Activated T-cell treated with anti-CD3 and anti-CD28 coated beads, Interleukin-2, amount 50 U/mL, for 72 hours (primary cell): Measurements from ENCODE around the gene VPS33B. TPM values are rescaled to one million over a fixed set of nuclear protein-coding genes. Genes with fewer than 3 reads are reported as not detected.

Experiments
- ATAC-seq, 2 donors: fragments of 150-1000 bp; cut with Tn5 transposase; replicated peaks in 1 of 2; 2 replicates each; pipeline ENCODE4 v1.10.0; 2021; ENCODE audit warnings: moderate library complexity in 2 of 2, mild to moderate bottlenecking in 1 of 2
- DNase-seq, 2 donors: peaks; one replicate each; pipeline ENCODE4 v3.0.0; 2021 to 2022; ENCODE audit warnings: mixed read lengths in 1 of 2
- H3K27ac Mint-ChIP-seq: one replicate; pipeline ENCODE4 v1.8.0; 2022; ENCODE audit warnings: mild to moderate bottlenecking, moderate library complexity, mixed read lengths
- H3K27me3 Mint-ChIP-seq: one replicate; pipeline ENCODE4 v1.8.0; 2022; ENCODE audit warnings: low read depth, mixed read lengths
- H3K36me3 Mint-ChIP-seq, 2 donors: one replicate each; pipeline ENCODE4 v1.8.0; 2022; ENCODE audit warnings: mixed read lengths in 2 of 2, mild to moderate bottlenecking in 1 of 2; ENCODE audit not compliant: insufficient read depth in 2 of 2
- H3K4me1 Mint-ChIP-seq: one replicate; pipeline ENCODE4 v1.8.0; 2022; ENCODE audit warnings: low read depth, mixed read lengths
- H3K4me3 Mint-ChIP-seq, 2 donors: one replicate each; pipeline ENCODE4 v1.8.0; 2022; ENCODE audit warnings: mild to moderate bottlenecking in 2 of 2, mixed read lengths in 2 of 2, moderate library complexity in 2 of 2
- H3K9me3 Mint-ChIP-seq, 2 donors: one replicate each; pipeline ENCODE4 v1.8.0; 2022; ENCODE audit warnings: mixed read lengths in 2 of 2
- total RNA-seq, 2 donors: library from RNA; stranded (reverse); gene quantifications; one replicate each; pipeline ENCODE4 v1.2.3, GENCODE V29; 2022

VPS33B gene
- total RNA-seq, 2 donors from 2014 or later: 24.4 to 25.5 TPM

DNA sequence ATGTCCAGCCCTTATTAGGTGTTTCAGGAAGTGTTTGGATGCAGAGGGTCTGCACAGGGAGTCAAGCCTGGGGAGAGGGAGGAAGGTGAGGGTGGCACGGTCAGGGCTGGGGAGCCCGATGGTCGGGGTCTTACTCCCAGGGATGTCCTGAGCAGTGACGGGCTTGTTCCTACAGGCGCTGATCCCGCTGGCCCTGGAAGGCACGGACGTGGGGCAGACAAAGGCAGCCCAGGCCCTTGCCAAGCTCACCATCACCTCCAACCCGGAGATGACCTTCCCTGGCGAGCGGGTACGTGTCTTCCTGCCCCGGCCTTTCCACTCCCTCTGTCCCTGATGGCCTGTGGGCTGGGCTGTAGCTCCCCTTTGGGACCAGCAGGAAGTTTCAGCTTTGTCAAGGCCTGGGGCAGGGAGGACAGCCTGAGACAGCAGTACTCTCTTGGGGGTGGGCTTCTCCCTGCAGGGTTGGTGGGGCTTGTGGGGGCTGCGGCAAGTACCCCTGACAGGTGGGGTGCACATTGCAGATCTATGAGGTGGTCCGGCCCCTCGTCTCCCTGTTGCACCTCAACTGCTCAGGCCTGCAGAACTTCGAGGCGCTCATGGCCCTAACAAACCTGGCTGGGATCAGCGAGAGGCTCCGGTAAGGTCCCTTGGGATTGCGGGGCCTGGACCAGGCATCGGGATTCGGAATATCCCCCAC is 72.3 kb downstream of the VPS33B start:
- no peak for ATAC-seq
- H3K27me3 Mint-ChIP-seq: no peaks in the 10 kb centered on the region
- peaks cover 5 to 16% of the 10 kb centered on the region in 2 donors for H3K36me3 Mint-ChIP-seq
- peaks cover 10% of the 10 kb centered on the region for H3K4me1 Mint-ChIP-seq
- H3K27ac Mint-ChIP-seq: no peak overlapping the region
- DNase-seq: no peak
- no peak overlapping the region for H3K4me3 Mint-ChIP-seq
- H3K9me3 Mint-ChIP-seq: no peaks in the 10 kb centered on the region

Other genes starting within 250 kb of the VPS33B start
- 100 to 1,000 TPM; 604 to 721 TPM for gene FURIN, start 154.0 kb downstream of the VPS33B start, total RNA-seq
- 10 to 100 TPM; 68.3 to 81.5 TPM for gene FES, start 138.1 kb downstream of the VPS33B start, total RNA-seq
- gene MAN2A2, start 119.3 kb downstream of the VPS33B start, total RNA-seq: 100 to 1,000 TPM; 159 to 190 TPM
- 10 to 100 TPM; 37.6 to 53.7 TPM for gene HDDC3, start 90.0 kb downstream of the VPS33B start, total RNA-seq
- gene UNC45A, start 87.3 kb downstream of the VPS33B start, total RNA-seq: 10 to 100 TPM; 65.9 to 76.8 TPM
- gene RCCD1, start 67.7 kb downstream of the VPS33B start, total RNA-seq: 10 to 100 TPM; 26.2 to 27.6 TPM
- 100 to 1,000 TPM; 111 to 115 TPM for gene PRC1, start 28.1 kb downstream of the VPS33B start, total RNA-seq
- gene SV2B, start 77.7 kb upstream of the VPS33B start, total RNA-seq: under 1 TPM; 0.17 to 0.30 TPM